Motor neuron (in vitro differentiated cells): ENCODE measurements around the gene GYG2. TPM values are rescaled to one million over a fixed set of nuclear protein-coding genes. Genes with fewer than 3 reads are reported as not detected.
A peak's percentile ranks its signal among the peaks of the same experiment; 100 is the strongest.

Source experiments
- ATAC-seq, 8 experiments: fragments of 200-7000 bp; cut with Tn5 transposase; replicated peaks in 6 of 8; 2 replicates each; pipeline ENCODE4 v1.8.0; 2021; ENCODE audit warnings: mild to moderate bottlenecking in 8 of 8, moderate library complexity in 8 of 8
- H3K27ac ChIP-seq, 2 donors: fragments of 250-450 bp; sonication (Bioruptor Pico); 2 replicates each; pipeline ENCODE4 v1.9.0; 2021; ENCODE audit warnings: antibody characterized with exemption in 2 of 2, mild to moderate bottlenecking in 2 of 2, moderate library complexity in 1 of 2
- H3K4me1 ChIP-seq, 2 donors: fragments of 250-450 bp; sonication (Bioruptor Pico); replicated peaks in 1 of 2; 2 replicates each; pipeline ENCODE4 v1.6.1; 2021; ENCODE audit warnings: antibody characterized with exemption in 2 of 2, mild to moderate bottlenecking in 2 of 2, moderate library complexity in 1 of 2
- H3K4me3 ChIP-seq, 5 donors: fragments of 250-450 bp; sonication (Bioruptor Pico); 2 replicates each; pipeline ENCODE4 v1.9.0; 2021; ENCODE audit warnings: antibody characterized with exemption in 5 of 5, mild to moderate bottlenecking in 5 of 5, moderate library complexity in 4 of 5
- WGBS, 10 experiments: fragments of 450-650 bp; shearing (Covaris generic); methylation state at CpG; one replicate each; pipeline ENCODE4 v1.0.0; 2022; 5-methylcytosine and 5-hydroxymethylcytosine counted together
- in situ Hi-C, 9 experiments: fragments of 400-800 bp; cut with MboI; loops; one replicate each; pipeline ENCODE4 v1.15.0; 2021; ENCODE audit warnings: low sequenced_read_pairs in 9 of 9, low pct_unique_long_range_greater_than_20kb in 2 of 9; ENCODE audit not compliant: unreplicated experiment in 9 of 9
- total RNA-seq, 8 experiments: library from RNA; unstranded; fragments of 300-600 nt; gene quantifications; 2 replicates each; pipeline versions ENCODE4 v1.2.3 to v1.2.4, GENCODE V29; 2022

The GYG2 gene
- total RNA-seq, 8 experiments from 2014 or later = 1.1 to 63.0 (median 8.9) TPM

GRCh38 chrX:2928191-2928582 is 99.5 kb downstream of the GYG2 start:
- WGBS, 10 experiments = no CpG with 5 or more reads among the region's 27 CpGs
- in situ Hi-C loops = no loop called here
- no peak overlapping the region for H3K27ac ChIP-seq
- ATAC-seq = peak in 4 of 8 experiments; percentile 24 to 59 (median 42)
- no peaks in the 10 kb centered on the region for H3K4me1 ChIP-seq
- peak overlapping the region in 2 of 5 donors; percentile 37 to 43 for H3K4me3 ChIP-seq

- Histone ChIP-seq H3K27ac (peak within 1 kb of the TSS in 1 of 2 donors; percentile 71), H3K4me3 (peak within 1 kb of the TSS; percentile 37 to 46 (median 39)), H3K4me1 (no peaks in the 10 kb centered on the region)
- ATAC-seq = peak; percentile 84 to 93 (median 88)
- in situ Hi-C loops = no loop called here
- no CpG with 5 or more reads among the region's 84 CpGs for WGBS, 10 experiments
These were observed 100.1 kb downstream of the GYG2 start, which contains the start of gene ARSD for GRCh38 chrX:2928583-2929434. TSS of gene ARSD (minus strand) at chrX:2929339. CDS start at chrX:2929275, 64 bp downstream.

- ATAC-seq = no peak
- in situ Hi-C loops = no loop called here
- Histone ChIP-seq H3K4me1 (no peaks in the 10 kb centered on the region), H3K4me3 (no peak overlapping the region), H3K27ac (no peak overlapping the region)
- WGBS, 10 experiments = 17 to 100% methylated on average over 1 of the region's 2 CpGs; no CpG with 5 or more reads in 8 of the 10 experiments
These were observed 102.4 kb downstream of the GYG2 start for GRCh38 chrX:2931155-2931554.

- ATAC-seq = no peak
- WGBS, 10 experiments = 18 to 33% methylated on average over 1 of the region's 4 CpGs; no CpG with 5 or more reads in 8 of the 10 experiments
- no peak overlapping the region for H3K27ac ChIP-seq
- H3K4me3 ChIP-seq = no peak overlapping the region
- in situ Hi-C loops = no loop called here
- no peaks in the 10 kb centered on the region for H3K4me1 ChIP-seq
These were observed 102.9 kb downstream of the GYG2 start for GRCh38 chrX:2931612-2932011.

Other genes with a start within 250 kb of the GYG2 start
- 100 to 1,000 TPM in 4 of 8 experiments, 10 to 100 TPM in 4; 35.8 to 430 (median 104) TPM for gene CD99, start 137.6 kb upstream of the GYG2 start, total RNA-seq
- gene XG, start 76.9 kb upstream of the GYG2 start, total RNA-seq = 10 to 100 TPM in 1 of 8 experiments, 1 to 10 TPM in 1, under 1 TPM in 3, not detected in 3; 0.14 to 15.2 (median 0.90) TPM
- gene ARSD, start 100.4 kb downstream of the GYG2 start, total RNA-seq = 10 to 100 TPM in 1 of 8 experiments, 1 to 10 TPM in 7; 2.5 to 23.7 (median 5.8) TPM
- gene ARSH, start 177.6 kb downstream of the GYG2 start, total RNA-seq = not detected
- 1 to 10 TPM in 1 of 8 experiments, under 1 TPM in 2, not detected in 5; 0.17 to 4.4 (median 0.38) TPM for gene ARSF, start 212.5 kb downstream of the GYG2 start, total RNA-seq